Mammary epithelial cell (primary cell): Measurements from ENCODE around the gene ARHGAP9.

ENCODE experiments used
- CTCF ChIP-seq, 2 donors: IDR thresholded peaks in 1 of 2; conservative IDR thresholded peaks in 1 of 2; 2 replicates each; pipeline ENCODE4 v1.5.1; 2011 to 2012; ENCODE audit warnings: inconsistent platforms in 2 of 2, low read length in 2 of 2, mild to moderate bottlenecking in 2 of 2, control low read depth in 1 of 2, low read depth in 1 of 2; ENCODE audit not compliant: insufficient read depth in 1 of 2; ENCODE audit errors: extremely low read depth in 1 of 2
- EZH2 ChIP-seq: IDR thresholded peaks from 2 replicates; pipeline ENCODE4 v1.6.1; 2012; ENCODE audit warnings: low read length, inconsistent platforms, borderline replicate concordance

- TF ChIP-seq EZH2 (no peak), CTCF (conservative IDR thresholded peaks at IDR 0.05 in 1 of 2, IDR thresholded peaks at IDR 0.05 in 1 of 2; ENCODE audit: extremely low read depth in 1 of 2, insufficient read depth in 1 of 2, low read depth in 1 of 2, low read length in 2 of 2) (no peak)
Measured at GRCh38 chr12:57487055-57487596, 7.5 kb upstream of the ARHGAP9 start.
